ENCODE data around the gene B4GALNT1. TPM values are rescaled to one million over a fixed set of nuclear protein-coding genes. Genes with fewer than 3 reads are reported as not detected.
"Not testable (repeated sequence)": the region's sequence is repeated elsewhere in the genome, so short reads cannot be mapped to it uniquely, and the experiment has no call there.

B4GALNT1 gene
- polyA plus RNA-seq, 1 donor = 2.1 TPM

GRCh38 chr12:57637364-57637763 lies 4.4 kb upstream of the B4GALNT1 start:
- no peak for DNase-seq (ENCODE audit: low read depth)

- not testable (repeated sequence) for DNase-seq (ENCODE audit: low read depth)
Measured at GRCh38 chr12:57636731-57637130, 3.7 kb upstream of the B4GALNT1 start.

GRCh38 chr12:57632073-57632957 lies 686 bp downstream of the B4GALNT1 start:
- DNase-seq (ENCODE audit: low read depth) = no peak

GRCh38 chr12:57631566-57632072 lies 1.4 kb downstream of the B4GALNT1 start:
- no peak for DNase-seq (ENCODE audit: low read depth)

- DNase-seq (ENCODE audit: low read depth) = no peak
Measured at GRCh38 chr12:57630891-57631433, 2.0 kb downstream of the B4GALNT1 start.

GRCh38 chr12:57629897-57630471 lies 3.0 kb downstream of the B4GALNT1 start:
- DNase-seq (ENCODE audit: low read depth) = no peak

GRCh38 chr12:57628280-57629191 lies 4.5 kb downstream of the B4GALNT1 start:
- DNase-seq (ENCODE audit: low read depth) = no peak

GRCh38 chr12:57627501-57628279 lies 5.3 kb downstream of the B4GALNT1 start:
- DNase-seq (ENCODE audit: low read depth) = no peak

- no peak for DNase-seq (ENCODE audit: low read depth)
Measured at GRCh38 chr12:57626921-57627445, 6.0 kb downstream of the B4GALNT1 start.

GRCh38 chr12:57626111-57626920 lies 6.7 kb downstream of the B4GALNT1 start:
- DNase-seq (ENCODE audit: low read depth) = no peak

GRCh38 chr12:57625261-57626032 lies 7.6 kb downstream of the B4GALNT1 start:
- no peak for DNase-seq (ENCODE audit: low read depth)

- no peak for DNase-seq (ENCODE audit: low read depth)
Measured at GRCh38 chr12:57624441-57625220, 8.4 kb downstream of the B4GALNT1 start.

- no peak for DNase-seq (ENCODE audit: low read depth)
Measured at GRCh38 chr12:57623811-57624390, 9.1 kb downstream of the B4GALNT1 start.

GRCh38 chr12:57623385-57623784 lies 9.6 kb downstream of the B4GALNT1 start:
- no peak for DNase-seq (ENCODE audit: low read depth)

GRCh38 chr12:57622293-57623245 lies 10.4 kb downstream of the B4GALNT1 start:
- no peak for DNase-seq (ENCODE audit: low read depth)

- no peak for DNase-seq (ENCODE audit: low read depth)
Measured at GRCh38 chr12:57621497-57622292, 11.3 kb downstream of the B4GALNT1 start.

Measured in forelimb muscle (tissue), 1 donor.